Prostate gland (tissue), 2 donors: ENCODE results near the gene NOS2.

Experiments used
- CTCF ChIP-seq, 4 experiments: fragments of 200-600 bp in 2 of 4; fragments of 450-650 bp in 2 of 4; sonication (generic) in 2 of 4; IDR thresholded peaks; 1 replicate in 3 of 4; 2 replicates in 1 of 4; pipeline ENCODE4 v1.5.1; 2016 to 2019; ENCODE audit warnings: antibody characterized with exemption in 4 of 4, mild to moderate bottlenecking in 2 of 4, moderate library complexity in 2 of 4
- POLR2A ChIP-seq: fragments of 450-650 bp; IDR thresholded peaks from one replicate; pipeline ENCODE4 v1.6.1; 2016; ENCODE audit warnings: antibody characterized with exemption, mild to moderate bottlenecking
- POLR2AphosphoS5 ChIP-seq: sonication (generic); formaldehyde crosslinking; IDR thresholded peaks from one replicate; pipeline ENCODE4 v1.6.1; 2017; ENCODE audit warnings: antibody characterized with exemption

- TF ChIP-seq POLR2AphosphoS5 (no peak), CTCF (IDR thresholded peaks at IDR 0.05) (no peak), POLR2A (no peak)
Measured at GRCh38 chr17:27733773-27734172, 66.6 kb downstream of the NOS2 start.
